ENCODE results near the gene ARHGAP24. TPM values are rescaled to one million over a fixed set of nuclear protein-coding genes. Genes with fewer than 3 reads are reported as not detected.

ARHGAP24 gene
- polyA plus RNA-seq, 3 donors: 12.5 to 32.0 (median 18.8) TPM

DNA sequence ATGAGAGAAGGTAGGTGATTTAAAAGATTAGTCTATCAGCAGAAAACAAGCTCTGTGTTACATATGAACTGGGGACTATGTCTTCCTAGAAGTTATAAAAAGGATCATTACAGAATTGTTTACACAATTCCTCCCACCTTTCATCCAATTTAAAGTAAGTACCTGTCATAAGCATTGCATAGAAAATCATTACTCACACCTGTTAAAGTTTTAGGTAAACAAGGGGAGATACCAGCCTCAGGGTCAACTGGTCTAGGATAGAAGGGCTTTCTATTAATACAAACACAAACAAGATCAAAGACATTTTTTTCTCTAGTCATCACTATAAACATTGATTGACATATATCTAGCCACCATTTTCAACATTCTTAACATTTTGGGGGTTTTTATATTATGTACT lies 333.9 kb downstream of the ARHGAP24 start:
- Histone ChIP-seq H3K36me3 (replicated peaks in 1 of 2; ENCODE audit: control insufficient read depth in 1 of 2, insufficient read depth in 2 of 2, low read length in 2 of 2) (peaks cover 0 to 2% of the 10 kb centered on the region in 2 donors), H3K4me2 (replicated peaks; ENCODE audit: extremely low read depth, low read length, poor library complexity, severe bottlenecking) (no peak overlapping the region), H4K20me1 (ENCODE audit: insufficient read depth, low read length) (peaks cover 16% of the 10 kb centered on the region), H3K9ac (ENCODE audit: insufficient read depth, low read length, poor library complexity, severe bottlenecking) (no peak overlapping the region), H3K27ac (ENCODE audit: low read depth in 1 of 2, low read length in 2 of 2) (no peak overlapping the region), H2AFZ (ENCODE audit: insufficient read depth, low read depth, low read length, poor library complexity, severe bottlenecking) (no peak overlapping the region), H3K9me3 (replicated peaks in 1 of 2; ENCODE audit: control insufficient read depth in 1 of 2, insufficient read depth in 1 of 2, low read length in 2 of 2) (no peaks in the 10 kb centered on the region), H3K4me3 (replicated peaks in 1 of 3; ENCODE audit: low read depth in 2 of 3, low read length in 3 of 3) (no peak overlapping the region), H3K27me3 (ENCODE audit: control insufficient read depth in 2 of 2, insufficient read depth in 2 of 2, low read length in 2 of 2) (no peaks in the 10 kb centered on the region), H3K79me2 (ENCODE audit: insufficient read depth, low read length) (no peaks in the 10 kb centered on the region), H3K4me1 (ENCODE audit: control insufficient read depth in 1 of 2, insufficient read depth in 2 of 2, low read length in 2 of 2) (no peaks in the 10 kb centered on the region)
- TF ChIP-seq, protein P1, sequence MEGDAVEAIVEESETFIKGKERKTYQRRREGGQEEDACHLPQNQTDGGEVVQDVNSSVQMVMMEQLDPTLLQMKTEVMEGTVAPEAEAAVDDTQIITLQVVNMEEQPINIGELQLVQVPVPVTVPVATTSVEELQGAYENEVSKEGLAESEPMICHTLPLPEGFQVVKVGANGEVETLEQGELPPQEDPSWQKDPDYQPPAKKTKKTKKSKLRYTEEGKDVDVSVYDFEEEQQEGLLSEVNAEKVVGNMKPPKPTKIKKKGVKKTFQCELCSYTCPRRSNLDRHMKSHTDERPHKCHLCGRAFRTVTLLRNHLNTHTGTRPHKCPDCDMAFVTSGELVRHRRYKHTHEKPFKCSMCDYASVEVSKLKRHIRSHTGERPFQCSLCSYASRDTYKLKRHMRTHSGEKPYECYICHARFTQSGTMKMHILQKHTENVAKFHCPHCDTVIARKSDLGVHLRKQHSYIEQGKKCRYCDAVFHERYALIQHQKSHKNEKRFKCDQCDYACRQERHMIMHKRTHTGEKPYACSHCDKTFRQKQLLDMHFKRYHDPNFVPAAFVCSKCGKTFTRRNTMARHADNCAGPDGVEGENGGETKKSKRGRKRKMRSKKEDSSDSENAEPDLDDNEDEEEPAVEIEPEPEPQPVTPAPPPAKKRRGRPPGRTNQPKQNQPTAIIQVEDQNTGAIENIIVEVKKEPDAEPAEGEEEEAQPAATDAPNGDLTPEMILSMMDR (IDR thresholded peaks at IDR 0.05): no peak
- H3K4me3 Mint-ChIP-seq: no peak overlapping the region
- H3K4me1 Mint-ChIP-seq: no peaks in the 10 kb centered on the region
- intact Hi-C loops (cut with micrococcal nuclease): no loop called here
- peaks cover 0 to 2% (median 0%) of the 10 kb centered on the region in 7 donors for H3K9me3 Mint-ChIP-seq
- no peaks in the 10 kb centered on the region for H3K27me3 Mint-ChIP-seq (ENCODE audit: low read depth in 3 of 3)
- H3K27ac Mint-ChIP-seq: no peak overlapping the region
- peaks cover 0 to 10% of the 10 kb centered on the region in 2 donors for H3K36me3 Mint-ChIP-seq
- DNase-seq: no peak

DNA sequence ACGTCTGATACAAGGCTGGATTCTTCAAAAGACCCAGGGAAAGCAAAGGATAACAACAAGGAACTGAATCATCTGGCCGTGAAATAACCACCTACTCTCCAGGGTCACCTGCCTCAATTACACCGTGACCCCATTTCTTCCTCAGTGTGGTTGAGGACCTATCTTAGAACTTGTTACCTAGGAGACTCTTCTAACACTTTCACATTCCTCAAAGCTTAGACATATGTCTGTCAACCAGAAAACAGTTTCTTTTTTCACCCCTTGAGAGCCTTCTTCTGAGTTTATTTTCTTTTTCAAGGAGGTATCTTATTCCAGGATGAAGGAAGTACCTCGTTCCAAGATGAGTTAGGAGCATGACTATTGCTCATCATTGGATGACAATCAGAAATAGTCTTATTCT lies 337.8 kb downstream of the ARHGAP24 start:
- DNase-seq: no peak
- Histone ChIP-seq H4K20me1 (ENCODE audit: insufficient read depth, low read length) (peaks cover 11% of the 10 kb centered on the region), H3K27me3 (ENCODE audit: control insufficient read depth in 2 of 2, insufficient read depth in 2 of 2, low read length in 2 of 2) (no peaks in the 10 kb centered on the region), H3K79me2 (ENCODE audit: insufficient read depth, low read length) (no peaks in the 10 kb centered on the region), H3K27ac (ENCODE audit: low read depth in 1 of 2, low read length in 2 of 2) (no peak overlapping the region), H3K4me2 (replicated peaks; ENCODE audit: extremely low read depth, low read length, poor library complexity, severe bottlenecking) (no peak overlapping the region), H2AFZ (ENCODE audit: insufficient read depth, low read depth, low read length, poor library complexity, severe bottlenecking) (no peak overlapping the region), H3K9me3 (replicated peaks in 1 of 2; ENCODE audit: control insufficient read depth in 1 of 2, insufficient read depth in 1 of 2, low read length in 2 of 2) (no peaks in the 10 kb centered on the region), H3K4me3 (replicated peaks in 1 of 3; ENCODE audit: low read depth in 2 of 3, low read length in 3 of 3) (no peak overlapping the region), H3K36me3 (replicated peaks in 1 of 2; ENCODE audit: control insufficient read depth in 1 of 2, insufficient read depth in 2 of 2, low read length in 2 of 2) (no peaks in the 10 kb centered on the region), H3K4me1 (ENCODE audit: control insufficient read depth in 1 of 2, insufficient read depth in 2 of 2, low read length in 2 of 2) (no peaks in the 10 kb centered on the region), H3K9ac (ENCODE audit: insufficient read depth, low read length, poor library complexity, severe bottlenecking) (no peak overlapping the region)
- TF ChIP-seq, protein P1 (IDR thresholded peaks at IDR 0.05): no peak
- Mint-ChIP-seq H3K27me3 (ENCODE audit: low read depth in 3 of 3) (peaks cover 0 to 2% (median 0%) of the 10 kb centered on the region in 3 donors), H3K4me1 (no peaks in the 10 kb centered on the region), H3K4me3 (no peak overlapping the region), H3K9me3 (peaks cover 0 to 5% (median 0%) of the 10 kb centered on the region in 7 donors), H3K36me3 (peaks cover 2 to 10% of the 10 kb centered on the region in 2 donors), H3K27ac (no peak overlapping the region)
- 100% methylated on average over 1 of the region's 4 CpGs for WGBS (ENCODE audit: insufficient coverage)
- intact Hi-C loops (cut with micrococcal nuclease): no loop called here

Data from CD14-positive monocyte (primary cell).